Frontal cortex (tissue), 1 donor: ENCODE results near the gene ZNF805. TPM values are rescaled to one million over a fixed set of nuclear protein-coding genes. Genes with fewer than 3 reads are reported as not detected.

ENCODE experiments used
- total RNA-seq: library from RNA; depleted of rRNA; stranded (reverse); fragments of >200 nt; gene quantifications from one replicate; pipeline ENCODE4 v1.2.3, GENCODE V29; 2014

The ZNF805 gene
- total RNA-seq, 1 donor from 2014 or later = 28.9 TPM

Other genes starting within 250 kb of the ZNF805 start
- gene USP29, start 120.6 kb upstream of the ZNF805 start, total RNA-seq = not detected
- gene ZIM3, start 95.4 kb upstream of the ZNF805 start, total RNA-seq = not detected
- gene DUXA, start 73.1 kb upstream of the ZNF805 start, total RNA-seq = not detected
- gene ZNF264, start 49.1 kb upstream of the ZNF805 start, total RNA-seq = 23.6 TPM
- 1.2 TPM for gene AURKC, start 9.6 kb upstream of the ZNF805 start, total RNA-seq
- 126 TPM for gene ZNF460, start 39.9 kb downstream of the ZNF805 start, total RNA-seq
- gene ZNF543, start 79.8 kb downstream of the ZNF805 start, total RNA-seq = 34.2 TPM
- gene ZNF304, start 110.6 kb downstream of the ZNF805 start, total RNA-seq = 26.5 TPM
- 36.7 TPM for gene TRAPPC2B, start 122.9 kb downstream of the ZNF805 start, total RNA-seq
- 13.5 TPM for gene ZNF547, start 122.9 kb downstream of the ZNF805 start, total RNA-seq
- 45.7 TPM for gene ZNF548, start 149.2 kb downstream of the ZNF805 start, total RNA-seq
- 27.7 TPM for gene ZNF17, start 170.5 kb downstream of the ZNF805 start, total RNA-seq
- gene ZNF749, start 194.7 kb downstream of the ZNF805 start, total RNA-seq = 37.9 TPM
- 4.9 TPM for gene VN1R1, start 216.5 kb downstream of the ZNF805 start, total RNA-seq
- gene ZNF772, start 236.9 kb downstream of the ZNF805 start, total RNA-seq = 66.0 TPM
- gene ZNF419, start 247.1 kb downstream of the ZNF805 start, total RNA-seq = 31.0 TPM